Mesenchymal stem cell (in vitro differentiated cells and primary cell): ENCODE results near the gene DNAI2.

ENCODE experiments used
- DNase-seq: peaks from one replicate; pipeline ENCODE4 v3.0.0-alpha.2; 2013
- H2AFZ ChIP-seq: one replicate; pipeline ENCODE4 v1.6.1; 2013; ENCODE audit warnings: low read depth, mild to moderate bottlenecking, control low read depth, inconsistent platforms, low read length, moderate library complexity
- H2AK5ac ChIP-seq: 2 replicates; pipeline ENCODE4 v1.6.1; 2013; ENCODE audit warnings: low read length, moderate library complexity, mild to moderate bottlenecking, inconsistent platforms; ENCODE audit not compliant: severe bottlenecking
- H2BK120ac ChIP-seq: one replicate; pipeline ENCODE4 v1.6.1; 2013; ENCODE audit warnings: low read depth, mild to moderate bottlenecking, inconsistent platforms, low read length, moderate library complexity
- H2BK12ac ChIP-seq, 2 experiments: one replicate each; pipeline ENCODE4 v1.6.1; 2013; ENCODE audit warnings: inconsistent platforms in 2 of 2, low read length in 2 of 2, mild to moderate bottlenecking in 2 of 2, moderate library complexity in 2 of 2, control low read depth in 1 of 2
- H2BK15ac ChIP-seq: one replicate; pipeline ENCODE4 v1.6.1; 2013; ENCODE audit warnings: mild to moderate bottlenecking, low read depth, inconsistent platforms; ENCODE audit not compliant: poor library complexity, severe bottlenecking
- H2BK5ac ChIP-seq: 2 replicates; pipeline ENCODE4 v1.6.1; 2013; ENCODE audit warnings: low read depth, mild to moderate bottlenecking, low read length, control low read depth, inconsistent platforms; ENCODE audit not compliant: poor library complexity, severe bottlenecking
- H3K14ac ChIP-seq, 2 experiments: one replicate each; pipeline ENCODE4 v1.6.1; 2013; ENCODE audit warnings: inconsistent platforms in 2 of 2, low read length in 2 of 2, control low read depth in 1 of 2, mild to moderate bottlenecking in 1 of 2, moderate library complexity in 1 of 2
- H3K18ac ChIP-seq, 2 experiments: one replicate each; pipeline ENCODE4 v1.6.1; 2013; ENCODE audit warnings: inconsistent platforms in 2 of 2, low read length in 2 of 2, control low read depth in 1 of 2, low read depth in 1 of 2, mild to moderate bottlenecking in 1 of 2
- H3K23ac ChIP-seq, 2 experiments: one replicate each; pipeline ENCODE4 v1.6.1; 2013; ENCODE audit warnings: inconsistent platforms in 2 of 2, low read length in 2 of 2, mild to moderate bottlenecking in 2 of 2, moderate library complexity in 2 of 2, control low read depth in 1 of 2
- H3K27ac ChIP-seq: 2 replicates; pipeline ENCODE4 v1.5.1; 2013; ENCODE audit warnings: mild to moderate bottlenecking, moderate library complexity, low read length, control low read depth, inconsistent platforms; ENCODE audit not compliant: poor library complexity, severe bottlenecking
- H3K27me3 ChIP-seq, 2 experiments: 2 replicates each; pipeline versions ENCODE4 v1.6.1 to v1.7.0; 2013; ENCODE audit warnings: low read length in 2 of 2, mild to moderate bottlenecking in 2 of 2, moderate library complexity in 2 of 2, control low read depth in 1 of 2, inconsistent platforms in 1 of 2; ENCODE audit not compliant: control insufficient read depth in 1 of 2, insufficient read depth in 1 of 2
- H3K36me3 ChIP-seq, 2 experiments: 2 replicates each; pipeline versions ENCODE4 v1.6.1 to v1.7.0; 2013; ENCODE audit warnings: low read length in 2 of 2, control low read depth in 1 of 2, inconsistent platforms in 1 of 2, low read depth in 1 of 2, mild to moderate bottlenecking in 1 of 2; ENCODE audit not compliant: insufficient read depth in 2 of 2, control insufficient read depth in 1 of 2
- H3K4ac ChIP-seq, 2 experiments: one replicate each; pipeline ENCODE4 v1.6.1; 2013; ENCODE audit warnings: inconsistent platforms in 2 of 2, low read length in 2 of 2, mild to moderate bottlenecking in 2 of 2, moderate library complexity in 2 of 2, control low read depth in 1 of 2, low read depth in 1 of 2
- H3K4me1 ChIP-seq: 2 replicates; pipeline ENCODE4 v1.6.1; 2013; ENCODE audit warnings: low read depth, low read length, control low read depth; ENCODE audit not compliant: control insufficient read depth, insufficient read depth
- H3K4me2 ChIP-seq: 2 replicates; pipeline ENCODE4 v1.6.1; 2013; ENCODE audit warnings: low read length, mild to moderate bottlenecking, inconsistent platforms; ENCODE audit not compliant: poor library complexity, severe bottlenecking
- H3K4me3 ChIP-seq, 2 experiments: 2 replicates each; pipeline versions ENCODE4 v1.5.1 to v1.7.0; 2013; ENCODE audit warnings: low read length in 2 of 2, mild to moderate bottlenecking in 2 of 2, control low read depth in 1 of 2, low read depth in 1 of 2; ENCODE audit not compliant: insufficient read depth in 1 of 2
- H3K79me1 ChIP-seq: replicated peaks from 2 replicates; pipeline ENCODE4 v1.6.1; 2013; ENCODE audit warnings: mild to moderate bottlenecking, control low read depth, low read length, inconsistent platforms; ENCODE audit not compliant: poor library complexity, severe bottlenecking
- H3K9ac ChIP-seq: 2 replicates; pipeline ENCODE4 v1.7.0; 2013; ENCODE audit warnings: mild to moderate bottlenecking, low read length, moderate library complexity
- H3K9me3 ChIP-seq: 2 replicates; pipeline ENCODE4 v1.7.0; 2013; ENCODE audit warnings: mild to moderate bottlenecking, low read length; ENCODE audit not compliant: control insufficient read depth
- H4K8ac ChIP-seq: one replicate; pipeline ENCODE4 v1.6.1; 2013; ENCODE audit warnings: inconsistent platforms, mild to moderate bottlenecking, low read length, moderate library complexity
- H4K91ac ChIP-seq: one replicate; pipeline ENCODE4 v1.6.1; 2013; ENCODE audit warnings: mild to moderate bottlenecking, low read length, inconsistent platforms
- WGBS: methylation state at CpG from one replicate; pipeline ENCODE4 v1.1.7; 2013; ENCODE audit warnings: mixed read lengths; 5-methylcytosine and 5-hydroxymethylcytosine counted together

Gene DNAI2

DNA sequence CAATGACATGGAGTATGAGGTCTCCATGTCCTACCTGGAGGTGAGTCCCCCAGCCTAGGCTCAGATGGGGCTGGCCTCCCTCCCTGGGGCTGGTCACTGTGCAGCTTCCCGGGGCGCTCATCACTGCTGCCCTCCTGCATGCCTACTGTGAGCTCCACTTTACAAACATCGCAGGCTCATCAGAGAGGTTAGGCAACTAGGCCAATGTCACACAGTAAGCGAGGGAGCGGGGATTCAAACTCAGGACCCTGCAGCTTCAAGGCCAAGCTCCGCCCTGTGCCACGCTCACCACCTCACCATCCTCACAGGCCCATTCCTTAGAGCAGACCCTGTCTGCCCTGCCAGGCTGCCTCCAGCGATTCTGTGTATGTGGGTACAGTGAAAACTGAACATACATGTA, 69.1 kb downstream of the DNAI2 start:
- H2BK120ac ChIP-seq = no peak overlapping the region
- H3K9ac ChIP-seq = no peak overlapping the region
- no peak overlapping the region for H3K4ac ChIP-seq
- no peak overlapping the region for H3K14ac ChIP-seq
- H3K9me3 ChIP-seq = no peaks in the 10 kb centered on the region
- H2BK12ac ChIP-seq = no peak overlapping the region
- no peak overlapping the region for H3K27ac ChIP-seq
- no peak overlapping the region for H4K91ac ChIP-seq
- no peak overlapping the region for H2AFZ ChIP-seq
- H3K4me1 ChIP-seq = no peaks in the 10 kb centered on the region
- DNase-seq = no peak
- H3K4me3 ChIP-seq = no peak overlapping the region
- no peaks in the 10 kb centered on the region for H3K36me3 ChIP-seq
- H3K23ac ChIP-seq = no peak overlapping the region
- H2AK5ac ChIP-seq = no peak overlapping the region
- no peak overlapping the region for H2BK5ac ChIP-seq
- H2BK15ac ChIP-seq = no peak overlapping the region
- H3K18ac ChIP-seq = no peak overlapping the region
- no peaks in the 10 kb centered on the region for H3K79me1 ChIP-seq
- H3K27me3 ChIP-seq = peaks cover 17 to 74% of the 10 kb centered on the region in 2 experiments
- no peak overlapping the region for H4K8ac ChIP-seq
- H3K4me2 ChIP-seq = no peak overlapping the region
- 90% methylated on average over 8 of the region's 8 CpGs for WGBS

DNA sequence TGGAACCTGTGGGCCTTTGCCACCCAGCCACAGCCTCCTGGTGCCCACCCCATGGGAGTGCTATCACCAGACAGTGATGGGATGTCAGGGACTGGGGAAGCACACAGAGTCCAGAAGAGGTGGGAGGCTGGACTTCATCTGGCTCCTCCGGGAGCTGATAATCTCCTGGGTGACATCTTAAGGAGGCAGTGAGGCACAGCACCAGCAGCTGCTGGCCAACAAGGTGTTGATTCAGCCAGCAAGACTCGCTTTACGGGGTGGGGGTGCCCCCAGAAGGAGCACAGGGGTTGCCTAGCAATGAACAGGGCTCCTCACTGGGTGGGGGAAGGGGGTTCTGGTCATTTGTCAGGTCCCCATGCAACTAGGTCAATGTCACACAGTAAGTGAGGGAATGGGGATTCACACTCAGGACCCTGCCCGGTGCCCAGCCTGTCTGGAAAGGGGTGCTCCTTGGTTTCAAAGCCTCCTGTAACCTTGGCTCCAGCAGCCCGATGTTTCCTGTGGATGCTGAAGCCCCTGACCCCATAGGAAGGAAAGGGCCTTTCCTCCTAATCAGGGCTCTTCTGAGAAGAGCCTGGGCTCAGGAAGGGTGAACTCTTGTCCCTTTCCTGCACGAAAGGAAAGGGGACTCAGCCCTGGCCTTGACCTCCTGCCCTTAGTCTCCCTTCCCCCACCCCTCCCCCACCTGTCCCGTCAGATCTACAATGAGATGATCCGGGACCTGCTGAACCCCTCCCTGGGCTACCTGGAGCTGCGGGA, 69.7 kb downstream of the DNAI2 start:
- Histone ChIP-seq H2AFZ (no peak overlapping the region), H3K18ac (no peak overlapping the region), H2BK12ac (no peak overlapping the region), H2BK5ac (no peak overlapping the region), H3K9ac (no peak overlapping the region), H3K4me1 (no peaks in the 10 kb centered on the region), H3K27ac (no peak overlapping the region), H3K4ac (no peak overlapping the region), H3K27me3 (peaks cover 21 to 74% of the 10 kb centered on the region in 2 experiments), H2BK15ac (no peak overlapping the region), H4K91ac (no peak overlapping the region), H3K9me3 (no peaks in the 10 kb centered on the region), H2AK5ac (no peak overlapping the region), H3K4me3 (no peak overlapping the region), H3K23ac (no peak overlapping the region), H3K36me3 (no peaks in the 10 kb centered on the region), H4K8ac (no peak overlapping the region), H3K79me1 (no peaks in the 10 kb centered on the region), H3K4me2 (no peak overlapping the region), H3K14ac (no peak overlapping the region), H2BK120ac (no peak overlapping the region)
- DNase-seq = no peak
- WGBS = 62% methylated on average over 9 of the region's 9 CpGs

DNA sequence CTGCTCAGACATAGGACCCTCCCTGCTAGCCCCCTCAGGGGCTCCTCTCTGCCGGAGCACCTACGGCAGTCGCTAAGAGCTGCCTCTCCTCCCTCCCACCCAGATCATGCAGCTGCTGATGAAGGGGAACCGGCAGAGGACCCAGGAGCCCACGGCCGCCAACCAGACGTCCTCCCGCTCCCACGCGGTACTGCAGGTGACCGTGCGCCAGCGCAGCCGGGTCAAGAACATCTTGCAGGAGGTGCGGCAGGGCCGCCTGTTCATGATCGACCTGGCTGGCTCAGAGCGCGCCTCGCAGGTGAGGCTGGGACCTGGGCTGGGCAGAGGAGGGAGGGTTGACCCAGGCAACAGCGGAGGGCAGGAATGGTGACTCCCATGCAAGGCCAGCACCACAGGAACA, 70.6 kb downstream of the DNAI2 start:
- H3K79me1 ChIP-seq = no peaks in the 10 kb centered on the region
- H3K18ac ChIP-seq = no peak overlapping the region
- H3K27me3 ChIP-seq = peaks cover 22 to 72% of the 10 kb centered on the region in 2 experiments
- H3K4me3 ChIP-seq = no peak overlapping the region
- H2BK5ac ChIP-seq = no peak overlapping the region
- H4K91ac ChIP-seq = no peak overlapping the region
- no peak overlapping the region for H3K9ac ChIP-seq
- H3K23ac ChIP-seq = no peak overlapping the region
- H2BK120ac ChIP-seq = no peak overlapping the region
- no peaks in the 10 kb centered on the region for H3K36me3 ChIP-seq
- H2BK15ac ChIP-seq = no peak overlapping the region
- H3K9me3 ChIP-seq = no peaks in the 10 kb centered on the region
- H4K8ac ChIP-seq = no peak overlapping the region
- no peak overlapping the region for H3K14ac ChIP-seq
- no peak overlapping the region for H2AFZ ChIP-seq
- DNase-seq = no peak
- no peaks in the 10 kb centered on the region for H3K4me1 ChIP-seq
- H3K4ac ChIP-seq = no peak overlapping the region
- no peak overlapping the region for H2AK5ac ChIP-seq
- no peak overlapping the region for H3K27ac ChIP-seq
- no peak overlapping the region for H3K4me2 ChIP-seq
- WGBS = 86% methylated on average over 21 of the region's 21 CpGs
- H2BK12ac ChIP-seq = no peak overlapping the region

DNA sequence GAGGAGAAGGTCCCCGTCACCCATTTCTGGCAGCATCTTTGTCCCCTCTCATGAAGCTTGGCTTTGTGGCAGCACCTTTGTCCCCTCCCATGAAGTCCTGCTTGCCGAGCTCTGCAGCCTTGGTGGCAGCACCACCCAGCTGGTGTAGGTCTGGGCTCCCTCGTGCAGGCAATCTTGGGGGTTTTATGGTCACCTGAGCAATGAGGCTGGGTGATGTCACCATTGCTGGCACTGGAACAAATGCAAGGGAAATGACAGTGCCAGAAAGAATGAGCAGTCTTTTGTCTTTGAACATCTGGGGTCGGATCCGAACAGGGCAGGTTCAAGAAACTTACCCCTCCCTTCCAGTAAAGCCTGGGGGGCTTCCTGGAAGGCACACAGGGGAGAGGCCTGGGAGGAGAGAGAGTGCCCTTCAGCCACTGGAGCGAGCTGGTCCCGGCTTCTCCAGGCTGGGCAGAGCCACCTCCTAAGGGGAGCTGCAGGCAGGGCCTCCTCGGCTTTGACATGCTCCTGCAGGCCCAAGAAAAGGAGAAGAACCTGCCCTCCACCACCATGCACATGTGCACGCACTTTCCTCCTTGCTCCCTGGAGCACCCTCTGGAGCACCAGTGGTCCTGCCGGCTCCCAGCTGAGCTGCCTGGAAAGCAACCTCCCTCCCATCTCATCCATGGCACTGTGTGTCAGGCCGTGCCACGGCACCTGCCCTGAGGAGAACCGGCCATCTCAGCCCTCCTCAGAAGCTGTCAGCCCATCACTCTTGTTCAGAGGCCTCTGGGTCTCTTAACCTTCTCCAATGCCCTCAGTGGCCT, 71.6 kb downstream of the DNAI2 start:
- H2BK15ac ChIP-seq = no peak overlapping the region
- no peak overlapping the region for H3K4me2 ChIP-seq
- no peak for DNase-seq

More for the DNA sequence above, 71.6 kb downstream of the DNAI2 start:
- no peak overlapping the region for H2BK5ac ChIP-seq
- H2BK12ac ChIP-seq = no peak overlapping the region
- H4K8ac ChIP-seq = no peak overlapping the region
- no peaks in the 10 kb centered on the region for H3K79me1 ChIP-seq
- no peak overlapping the region for H3K27ac ChIP-seq
- H3K14ac ChIP-seq = no peak overlapping the region
- H4K91ac ChIP-seq = no peak overlapping the region
- H2BK120ac ChIP-seq = no peak overlapping the region
- no peaks in the 10 kb centered on the region for H3K36me3 ChIP-seq
- H2AK5ac ChIP-seq = no peak overlapping the region
- peaks cover 18 to 71% of the 10 kb centered on the region in 2 experiments for H3K27me3 ChIP-seq
- no peak overlapping the region for H2AFZ ChIP-seq
- H3K18ac ChIP-seq = no peak overlapping the region
- H3K4me3 ChIP-seq = no peak overlapping the region
- H3K4ac ChIP-seq = no peak overlapping the region
- H3K9me3 ChIP-seq = no peaks in the 10 kb centered on the region
- no peak overlapping the region for H3K9ac ChIP-seq
- 81% methylated on average over 11 of the region's 13 CpGs for whole genome bisulfite sequencing
- no peak overlapping the region for H3K23ac ChIP-seq
- no peaks in the 10 kb centered on the region for H3K4me1 ChIP-seq
